Heart left ventricle (tissue), 13 donors: ENCODE measurements around the gene SRCIN1.

Source experiments
- POLR2A ChIP-seq, 2 donors: fragments of 450-650 bp; IDR thresholded peaks; one replicate each; pipeline ENCODE4 v1.6.1; 2017; ENCODE audit warnings: antibody characterized with exemption in 2 of 2, mild to moderate bottlenecking in 2 of 2, moderate library complexity in 2 of 2
- TF ChIP-seq, protein P1 (sequence below), 12 donors: fragments of 200-600 bp; sonication (generic) in 4 of 12; IDR thresholded peaks; one replicate each; pipeline versions ENCODE4 v1.5.0 to v1.8.0; 2018 to 2022; ENCODE audit warnings: antibody characterized with exemption in 12 of 12, mild to moderate bottlenecking in 5 of 12
- donor health status: ischemic (EF 13 %, LVEDD 7.1; RV severe dilation, severe dysfunction).
- donor health status: DM: no; HTN: yes; CAD: no.
- donor health status: DM: no; HTN: no; CAD: no.
- donor health status: ischemic (EF 25% LVEDD 6.9; RV normal size, moderate dysfunction).
- donor health status: ischemic (EF 25% LVEDD 5.7; RV mildly dilated, moderate dysfunction).
- donor health status: ischemic (EF 35%, LVEDD 5.7; RV mildly dilated, moderate dysfunction).
- donor health status: nonischemic (EF 11% LVEDD 7.7; RV severe dilation, severe dysfunction).
- donor health status: DM: yes; HTN: yes; CAD: no.
- donor health status: PGD.
- donor health status: ischemic (EF 29% LVEDD 5.4; RV normal size, mild dysfunction).
- donor health status: nonischemic (EF 23%, LVEDD 6.1; RV moderate dilation, normal function).

DNA sequence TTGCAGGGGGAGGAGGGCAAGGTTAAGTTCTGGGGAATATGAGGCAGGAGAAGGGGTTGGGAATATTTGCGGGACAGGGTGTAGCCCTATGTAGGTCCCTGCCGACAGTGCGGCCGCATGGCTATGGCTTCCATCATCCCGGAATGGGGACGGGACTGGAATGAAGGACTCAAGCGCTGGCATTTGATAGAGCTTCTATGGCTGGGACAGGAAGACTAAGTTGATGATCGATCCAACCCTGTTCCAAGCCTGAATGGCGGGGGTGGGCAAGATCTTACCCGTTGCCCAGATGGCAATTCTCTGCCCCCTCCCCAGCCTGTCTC is 47.1 kb downstream of the SRCIN1 start:
- TF ChIP-seq, protein P1, sequence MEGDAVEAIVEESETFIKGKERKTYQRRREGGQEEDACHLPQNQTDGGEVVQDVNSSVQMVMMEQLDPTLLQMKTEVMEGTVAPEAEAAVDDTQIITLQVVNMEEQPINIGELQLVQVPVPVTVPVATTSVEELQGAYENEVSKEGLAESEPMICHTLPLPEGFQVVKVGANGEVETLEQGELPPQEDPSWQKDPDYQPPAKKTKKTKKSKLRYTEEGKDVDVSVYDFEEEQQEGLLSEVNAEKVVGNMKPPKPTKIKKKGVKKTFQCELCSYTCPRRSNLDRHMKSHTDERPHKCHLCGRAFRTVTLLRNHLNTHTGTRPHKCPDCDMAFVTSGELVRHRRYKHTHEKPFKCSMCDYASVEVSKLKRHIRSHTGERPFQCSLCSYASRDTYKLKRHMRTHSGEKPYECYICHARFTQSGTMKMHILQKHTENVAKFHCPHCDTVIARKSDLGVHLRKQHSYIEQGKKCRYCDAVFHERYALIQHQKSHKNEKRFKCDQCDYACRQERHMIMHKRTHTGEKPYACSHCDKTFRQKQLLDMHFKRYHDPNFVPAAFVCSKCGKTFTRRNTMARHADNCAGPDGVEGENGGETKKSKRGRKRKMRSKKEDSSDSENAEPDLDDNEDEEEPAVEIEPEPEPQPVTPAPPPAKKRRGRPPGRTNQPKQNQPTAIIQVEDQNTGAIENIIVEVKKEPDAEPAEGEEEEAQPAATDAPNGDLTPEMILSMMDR (IDR thresholded peaks at IDR 0.05): no peak
- no peak for TF ChIP-seq POLR2A (IDR thresholded peaks at IDR 0.05)
